Uterus (tissue), 4 donors: Measurements from ENCODE around the gene TMEM54. TPM values are rescaled to one million over a fixed set of nuclear protein-coding genes. Genes with fewer than 3 reads are reported as not detected.

Source experiments
- DNase-seq, 2 donors: peaks; one replicate each; pipeline ENCODE4 v3.0.0-alpha.2; 2019 to 2020
- H3K27ac ChIP-seq, 2 donors: fragments of 200-600 bp; sonication (generic); 1 replicate in 1 of 2; 2 replicates in 1 of 2; pipeline ENCODE4 v1.5.1; 2016 to 2018
- H3K27me3 ChIP-seq, 2 donors: fragments of 200-600 bp; sonication (generic); one replicate each; pipeline ENCODE4 v1.5.1; 2018 to 2019; ENCODE audit warnings: control low read depth in 1 of 2
- H3K36me3 ChIP-seq, 2 donors: fragments of 200-600 bp; sonication (generic); one replicate each; pipeline ENCODE4 v1.5.1; 2019; ENCODE audit warnings: control low read depth in 1 of 2
- H3K4me1 ChIP-seq, 2 donors: fragments of 200-600 bp; sonication (generic); one replicate each; pipeline ENCODE4 v1.5.1; 2018 to 2019; ENCODE audit warnings: control low read depth in 1 of 2
- H3K4me3 ChIP-seq, 2 donors: fragments of 200-600 bp; sonication (generic); 1 replicate in 1 of 2; 2 replicates in 1 of 2; pipeline ENCODE4 v1.5.1; 2018 to 2019; ENCODE audit warnings: mild to moderate bottlenecking in 1 of 2
- H3K9me3 ChIP-seq, 2 donors: fragments of 200-600 bp; sonication (generic); one replicate each; pipeline ENCODE4 v1.5.1; 2019; ENCODE audit warnings: control low read depth in 1 of 2
- CTCF ChIP-seq, 4 experiments: fragments of 200-600 bp in 2 of 4; fragments of 450-650 bp in 2 of 4; sonication (generic) in 2 of 4; IDR thresholded peaks; one replicate each; pipeline ENCODE4 v1.5.1; 2016 to 2019; ENCODE audit warnings: antibody characterized with exemption in 4 of 4, mild to moderate bottlenecking in 2 of 4, moderate library complexity in 1 of 4
- POLR2A ChIP-seq, 2 donors: fragments of 450-650 bp; IDR thresholded peaks; one replicate each; pipeline ENCODE4 v1.6.1; 2016; ENCODE audit warnings: antibody characterized with exemption in 2 of 2, mild to moderate bottlenecking in 1 of 2, moderate library complexity in 1 of 2
- intact Hi-C: fragments of 100-400 bp; cut with DNase I; formaldehyde crosslinking; loops from one replicate; pipeline ENCODE4 v1.15.1; 2023; ENCODE audit warnings: low total_unique reads
- total RNA-seq, 4 donors: library from RNA; depleted of rRNA in 3 of 4; stranded (reverse); fragments of >200 nt in 3 of 4; gene quantifications; one replicate each; pipeline versions ENCODE4 v1.1.0 to v1.2.4, GENCODE V29; 2014 to 2023
- donor health status: DM: yes; HTN: yes; CAD: no.

TMEM54 gene
- total RNA-seq, 4 donors from 2014 or later: 18.4 to 57.4 (median 34.8) TPM

DNA sequence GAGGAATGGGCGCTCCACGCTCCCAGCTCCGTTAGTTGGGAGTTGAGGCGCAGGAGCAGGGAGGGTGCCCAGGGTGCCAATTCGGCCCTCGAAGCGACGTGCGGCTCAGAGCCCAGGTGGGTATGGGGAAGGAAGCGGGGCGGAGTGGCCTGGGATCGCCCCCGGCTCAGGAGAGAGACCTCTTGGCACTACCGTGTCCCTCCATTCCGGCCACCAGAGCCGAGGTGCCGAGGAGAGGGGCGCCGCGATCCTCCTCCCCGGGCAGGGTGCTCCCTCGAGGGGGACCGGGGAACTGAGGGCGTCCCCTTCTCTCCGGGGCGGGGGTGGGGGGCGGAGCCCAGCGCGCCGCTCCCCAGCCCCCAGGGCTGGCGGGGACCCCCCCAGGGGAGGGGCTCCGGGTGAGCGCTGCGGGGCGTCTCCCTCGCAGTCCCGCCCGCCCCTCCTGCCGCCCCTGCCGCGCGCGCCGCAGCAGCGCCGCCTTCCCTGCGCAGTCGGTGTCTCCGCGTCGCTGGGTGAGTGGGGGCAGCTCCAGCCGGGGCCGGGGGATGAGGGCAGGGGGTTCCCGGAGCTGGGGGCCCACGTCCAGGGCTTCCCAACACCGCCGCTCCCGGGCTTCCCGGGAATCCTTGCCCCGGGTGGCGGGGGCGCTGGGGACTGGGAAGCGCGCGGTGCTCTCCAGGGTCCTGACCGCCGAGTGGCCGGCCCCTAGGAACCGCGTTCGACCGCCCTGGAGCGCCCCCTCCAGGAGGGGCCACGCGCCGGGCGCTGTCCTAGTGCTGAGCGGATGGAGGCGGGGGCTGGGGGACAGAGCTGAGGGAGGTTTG is 15.0 kb downstream of the TMEM54 start, which contains the start of gene HPCA:
TSS of gene HPCA (plus strand) at position 488 of the 824 bp plus-strand sequence. CDS start 2,408 bp downstream, outside the sequence.
- peak in 3 of 4 experiments; percentile 12 to 20 (median 15) for TF ChIP-seq CTCF (IDR thresholded peaks at IDR 0.05)
- no peak for TF ChIP-seq POLR2A (IDR thresholded peaks at IDR 0.05)
- H3K4me3 ChIP-seq: no peak within 1 kb of the TSS
- DNase-seq: no peak

DNA sequence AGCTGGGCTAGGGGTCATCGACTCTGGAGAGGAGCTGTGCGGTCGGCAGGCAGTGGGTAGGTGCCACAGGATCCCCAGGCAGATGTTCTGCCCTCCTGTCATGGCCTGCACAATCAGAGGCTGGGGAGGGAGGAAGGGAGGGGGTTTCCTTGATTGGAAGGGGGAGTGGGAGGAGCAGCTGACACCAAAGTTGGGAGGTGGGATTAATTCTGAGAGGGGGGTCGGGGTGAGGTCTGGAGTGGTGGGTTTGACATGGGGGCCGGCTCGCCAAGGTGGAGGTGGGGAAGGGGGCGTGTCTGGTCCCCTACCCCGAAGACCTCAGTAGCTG is 15.5 kb downstream of the TMEM54 start:
- TF ChIP-seq POLR2A (IDR thresholded peaks at IDR 0.05) (no peak), CTCF (IDR thresholded peaks at IDR 0.05) (no peak)
- DNase-seq: no peak
- Histone ChIP-seq H3K27ac (no peak overlapping the region), H3K4me3 (no peak overlapping the region), H3K4me1 (no peaks in the 10 kb centered on the region), H3K36me3 (no peaks in the 10 kb centered on the region), H3K27me3 (peaks cover 14 to 17% of the 10 kb centered on the region in 2 donors), H3K9me3 (no peaks in the 10 kb centered on the region)
- intact Hi-C loops: no loop called here

More for the DNA sequence above, 15.0 kb downstream of the TMEM54 start, which contains the start of gene HPCA:
- no peaks in the 10 kb centered on the region for H3K36me3 ChIP-seq
- H3K9me3 ChIP-seq: no peaks in the 10 kb centered on the region
- intact Hi-C loops: no loop called here
- H3K27me3 ChIP-seq: peaks cover 14 to 17% of the 10 kb centered on the region in 2 donors
- H3K27ac ChIP-seq: no peak within 1 kb of the TSS
- no peaks in the 10 kb centered on the region for H3K4me1 ChIP-seq

GRCh38 chr1:32884726-32885125 is 16.5 kb downstream of the TMEM54 start:
- intact Hi-C loops: no loop called here
- TF ChIP-seq POLR2A (IDR thresholded peaks at IDR 0.05) (no peak), CTCF (IDR thresholded peaks at IDR 0.05) (no peak)
- H3K36me3 ChIP-seq: no peaks in the 10 kb centered on the region

GRCh38 chr1:32884032-32884372 is 17.2 kb downstream of the TMEM54 start:
- TF ChIP-seq POLR2A (IDR thresholded peaks at IDR 0.05) (no peak), CTCF (IDR thresholded peaks at IDR 0.05) (no peak)

More at GRCh38 chr1:32884726-32885125, 16.5 kb downstream of the TMEM54 start:
- Histone ChIP-seq H3K4me3 (no peak overlapping the region), H3K27me3 (peaks cover 14 to 17% of the 10 kb centered on the region in 2 donors), H3K27ac (no peak overlapping the region), H3K9me3 (no peaks in the 10 kb centered on the region), H3K4me1 (no peaks in the 10 kb centered on the region)
- no peak for DNase-seq

DNA sequence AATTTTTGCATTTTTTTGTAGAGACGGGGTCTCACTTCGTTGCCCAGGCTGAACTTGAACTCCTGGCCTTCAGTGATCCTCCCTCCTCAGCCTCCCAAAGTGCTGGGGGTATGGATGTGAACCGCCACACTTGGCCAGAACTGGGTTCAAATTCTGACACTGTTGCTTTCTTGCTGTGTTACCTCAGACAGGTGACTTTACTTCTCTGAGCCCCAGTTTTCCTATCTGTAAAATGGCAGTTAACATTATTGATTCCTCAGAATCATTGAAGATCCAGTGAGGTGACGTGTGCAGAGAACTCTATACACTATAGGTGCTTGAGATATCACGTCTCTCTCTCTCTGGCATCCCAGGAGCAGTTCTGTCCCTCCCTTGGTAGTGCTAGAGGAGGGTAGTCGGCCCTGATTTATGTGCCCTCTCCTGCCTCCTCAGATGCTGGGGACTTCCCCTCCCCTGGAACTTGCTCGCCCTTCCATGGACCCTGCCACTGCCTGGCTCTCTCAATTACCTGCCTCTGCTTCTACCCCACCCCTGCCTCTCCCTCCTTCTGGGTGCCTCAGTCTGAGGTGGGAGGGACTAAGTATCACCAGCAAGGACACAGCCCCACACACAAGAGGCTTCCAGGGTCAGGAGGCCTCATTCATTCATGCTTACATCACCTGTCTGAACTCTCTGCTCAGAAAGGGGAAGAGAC is 17.7 kb downstream of the TMEM54 start:
- no peak overlapping the region for H3K27ac ChIP-seq
- intact Hi-C loops: no loop called here
- no peaks in the 10 kb centered on the region for H3K36me3 ChIP-seq
- TF ChIP-seq POLR2A (IDR thresholded peaks at IDR 0.05) (no peak), CTCF (IDR thresholded peaks at IDR 0.05) (no peak)
- no peaks in the 10 kb centered on the region for H3K4me1 ChIP-seq
- no peak overlapping the region for H3K4me3 ChIP-seq
- no peak for DNase-seq
- peaks cover 14 to 17% of the 10 kb centered on the region in 2 donors for H3K27me3 ChIP-seq
- H3K9me3 ChIP-seq: no peaks in the 10 kb centered on the region

More at GRCh38 chr1:32884032-32884372, 17.2 kb downstream of the TMEM54 start:
- DNase-seq: no peak
- intact Hi-C loops: no loop called here
- Histone ChIP-seq H3K27ac (no peak overlapping the region), H3K36me3 (no peaks in the 10 kb centered on the region), H3K9me3 (no peaks in the 10 kb centered on the region), H3K27me3 (peaks cover 14 to 17% of the 10 kb centered on the region in 2 donors), H3K4me3 (no peak overlapping the region), H3K4me1 (no peaks in the 10 kb centered on the region)
